GM18870 (cell line): ENCODE measurements around the gene ZHX3.
A peak's percentile ranks its signal among the peaks of the same experiment; 100 is the strongest.

Experiments used
- ATAC-seq: cut with Tn5 transposase; IDR thresholded peaks from one replicate; pipeline ENCODE4 v1.9.1; 2021; ENCODE audit warnings: moderate library complexity; ENCODE audit not compliant: unreplicated experiment

ZHX3 gene

GRCh38 chr20:41231136-41231535 lies 86.4 kb downstream of the ZHX3 start:
- no peak for ATAC-seq

DNA sequence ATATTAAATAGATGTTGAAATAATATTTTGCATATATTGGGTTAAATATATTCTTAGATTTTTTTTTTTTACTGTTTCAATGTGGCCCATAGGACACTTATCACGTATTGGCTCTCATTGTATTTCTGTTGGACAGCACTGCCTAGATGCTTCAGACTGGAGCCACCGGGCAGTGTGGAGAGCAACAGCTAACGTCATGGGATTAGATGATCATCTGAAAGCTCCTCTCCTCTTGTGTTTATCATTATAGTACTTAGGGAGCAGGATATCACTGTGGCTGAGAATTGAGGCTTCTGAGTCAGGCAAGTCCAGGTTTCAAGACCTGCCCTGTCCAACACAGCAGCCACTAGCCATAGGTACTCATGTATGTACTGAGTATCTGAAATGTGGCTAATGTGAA lies 87.4 kb downstream of the ZHX3 start:
- ATAC-seq, result no peak

DNA sequence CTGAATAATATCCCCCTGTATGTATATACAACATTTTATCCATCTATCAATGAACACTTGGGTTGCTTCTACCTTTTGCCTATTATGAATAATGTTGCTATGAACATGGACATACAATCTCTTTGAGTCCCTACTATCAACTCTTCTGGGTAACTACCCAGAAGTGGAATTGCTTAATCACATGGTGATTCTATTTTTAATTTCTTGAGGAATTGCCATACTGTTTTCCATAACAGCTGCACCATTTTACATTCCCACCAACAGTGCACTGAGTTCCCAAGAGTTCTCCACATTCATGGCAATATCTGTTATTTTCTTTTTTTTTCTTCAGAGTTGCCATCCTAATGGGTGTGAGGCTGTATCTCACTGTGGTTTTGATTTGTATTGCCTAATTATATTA lies 88.3 kb downstream of the ZHX3 start:
- no peak for ATAC-seq

GRCh38 chr20:41228858-41229257 lies 88.7 kb downstream of the ZHX3 start:
- peak; percentile 66 for ATAC-seq

DNA sequence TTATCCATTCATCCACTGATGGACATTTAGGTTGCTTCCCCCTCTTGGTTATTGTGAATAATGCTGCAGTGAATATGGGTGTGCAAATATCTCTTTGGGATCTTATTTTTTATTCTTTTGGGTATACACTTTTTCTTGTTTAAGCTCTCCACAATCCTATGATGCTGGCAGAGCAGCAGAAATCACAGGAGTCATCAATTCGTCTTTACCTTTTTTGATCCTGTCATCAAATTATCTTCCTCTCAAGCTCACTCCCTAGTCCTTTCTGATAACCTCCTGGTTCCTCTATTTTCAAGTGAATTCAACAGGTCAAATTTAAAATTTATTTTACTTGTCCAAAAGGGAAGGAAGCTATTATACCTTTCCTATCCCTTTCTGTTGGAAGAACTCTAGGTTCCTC lies 91.1 kb downstream of the ZHX3 start:
- ATAC-seq, result no peak

- ATAC-seq, result no peak
Measured at GRCh38 chr20:41225091-41225490, 92.4 kb downstream of the ZHX3 start.

DNA sequence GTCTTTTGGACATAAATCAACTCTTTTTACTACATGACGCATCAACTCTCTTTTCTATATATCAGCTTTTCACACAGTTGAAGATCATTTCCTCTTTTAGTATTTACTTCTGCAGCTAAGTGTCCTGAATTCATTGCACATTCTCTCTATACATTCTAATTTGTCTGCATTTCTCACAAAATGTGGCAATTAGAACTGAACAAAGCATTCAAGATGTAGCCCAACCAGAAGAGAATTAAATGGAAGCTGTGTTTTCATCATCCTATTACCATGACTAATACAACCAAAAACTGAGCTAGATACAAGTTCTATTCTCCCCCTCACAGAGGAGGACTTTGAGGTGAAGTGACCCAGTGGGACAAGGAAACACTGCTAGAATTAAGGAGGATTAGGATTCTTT lies 93.2 kb downstream of the ZHX3 start:
- ATAC-seq, result no peak

DNA sequence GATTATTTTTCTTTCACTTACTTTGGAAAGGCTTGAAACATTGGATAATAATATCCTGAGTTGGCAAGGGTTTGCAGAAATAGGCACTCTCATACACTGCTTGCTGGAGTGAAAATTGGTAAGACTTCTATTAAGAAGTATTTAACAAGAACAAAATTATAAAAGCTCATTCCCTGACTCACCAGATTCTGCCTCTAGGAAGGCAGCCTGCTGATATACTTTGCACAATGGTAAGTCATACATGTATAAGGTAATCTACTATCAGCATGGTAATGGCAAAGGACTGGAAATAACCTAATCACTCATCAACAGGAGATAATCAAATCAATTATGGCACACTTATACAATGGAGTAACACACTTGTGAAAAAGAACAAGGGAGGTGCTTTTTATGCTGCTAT lies 94.4 kb downstream of the ZHX3 start:
- no peak for ATAC-seq

DNA sequence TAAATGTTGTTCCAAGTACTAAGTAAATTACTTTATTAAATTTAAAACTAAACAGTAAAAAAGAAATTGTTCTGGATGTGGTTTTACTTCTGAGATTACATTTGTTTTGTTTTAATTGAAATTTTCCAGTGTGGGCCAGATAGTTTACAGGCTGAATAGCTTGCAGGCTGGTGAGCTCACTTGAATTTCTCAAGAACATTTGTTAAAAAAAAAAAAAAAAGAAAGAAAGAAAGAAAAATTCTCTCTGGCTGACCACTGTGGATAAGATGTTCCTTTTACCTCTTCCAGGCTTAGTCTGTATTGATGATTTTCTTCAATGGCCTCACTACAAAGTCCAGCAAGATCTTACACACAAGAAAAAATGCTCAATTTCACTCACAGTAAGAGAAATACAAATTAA lies 94.8 kb downstream of the ZHX3 start:
- ATAC-seq, result no peak

DNA sequence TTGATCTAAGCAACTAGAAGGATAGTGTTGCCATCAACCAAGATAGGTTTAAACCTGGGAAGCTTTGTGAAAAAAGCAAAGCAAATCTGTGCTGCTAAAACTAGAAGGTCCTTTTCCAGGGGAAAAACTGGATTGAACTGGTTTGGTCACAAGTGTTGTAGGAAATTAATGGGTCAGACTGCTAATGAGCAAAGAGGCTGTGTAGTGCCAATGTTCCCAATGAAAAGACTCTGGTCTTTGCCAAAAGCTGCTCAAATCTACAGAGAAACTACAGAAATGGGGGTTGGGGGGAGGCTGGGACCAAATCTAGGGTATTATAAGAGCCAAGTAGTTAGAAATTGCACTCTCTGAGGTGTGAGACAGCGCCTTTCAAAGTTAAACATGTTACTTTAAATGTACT lies 95.2 kb downstream of the ZHX3 start:
- no peak for ATAC-seq

GRCh38 chr20:41221614-41222218 lies 95.8 kb downstream of the ZHX3 start:
- ATAC-seq, result no peak

- ATAC-seq, result no peak
Measured at GRCh38 chr20:41219824-41220223, 97.7 kb downstream of the ZHX3 start.

DNA sequence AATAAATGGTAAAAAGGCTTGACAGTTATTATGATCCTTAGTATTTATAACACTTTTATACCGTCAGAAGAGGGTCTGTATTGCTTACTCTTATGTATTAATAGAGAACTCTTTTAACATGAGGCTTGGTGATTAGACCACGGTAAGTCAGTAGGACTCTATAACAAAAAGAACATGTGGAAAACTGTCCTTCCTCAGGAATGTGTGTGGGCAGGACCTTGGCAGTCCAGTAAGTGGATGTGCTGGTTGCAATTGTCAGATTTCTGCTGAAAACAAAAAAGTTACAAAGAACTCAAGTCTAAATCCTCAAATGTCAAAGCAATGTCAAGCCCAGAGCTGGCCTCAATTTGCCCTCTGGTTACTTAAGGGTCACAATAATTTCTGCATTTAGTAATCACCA lies 99.1 kb downstream of the ZHX3 start:
- no peak for ATAC-seq

GRCh38 chr20:41217422-41217821 lies 100.1 kb downstream of the ZHX3 start:
- ATAC-seq, result no peak

DNA sequence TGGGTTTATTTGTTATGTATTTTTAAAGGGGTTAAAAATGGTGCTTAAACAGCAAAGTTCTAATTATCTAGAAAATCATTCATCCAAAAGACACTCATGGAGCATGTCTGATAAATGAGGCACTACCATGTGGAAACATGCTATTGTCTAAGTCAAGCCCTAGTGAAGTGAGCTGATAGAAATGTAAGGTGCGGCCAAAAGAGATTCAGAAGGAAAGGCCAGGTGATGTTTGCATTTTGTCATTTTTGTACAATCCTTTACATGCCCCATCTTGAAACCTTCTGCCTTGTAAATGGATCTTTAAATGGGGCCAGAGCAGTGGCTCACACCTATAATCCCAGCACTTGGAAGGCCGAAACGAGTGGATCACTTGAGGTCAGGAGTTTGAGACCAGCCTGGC lies 102.9 kb downstream of the ZHX3 start:
- no peak for ATAC-seq

GRCh38 chr20:41214202-41214601 lies 103.3 kb downstream of the ZHX3 start:
- no peak for ATAC-seq

- no peak for ATAC-seq
Measured at GRCh38 chr20:41213150-41213820, 104.2 kb downstream of the ZHX3 start.

GRCh38 chr20:41205313-41205712 lies 112.2 kb downstream of the ZHX3 start:
- no peak for ATAC-seq

DNA sequence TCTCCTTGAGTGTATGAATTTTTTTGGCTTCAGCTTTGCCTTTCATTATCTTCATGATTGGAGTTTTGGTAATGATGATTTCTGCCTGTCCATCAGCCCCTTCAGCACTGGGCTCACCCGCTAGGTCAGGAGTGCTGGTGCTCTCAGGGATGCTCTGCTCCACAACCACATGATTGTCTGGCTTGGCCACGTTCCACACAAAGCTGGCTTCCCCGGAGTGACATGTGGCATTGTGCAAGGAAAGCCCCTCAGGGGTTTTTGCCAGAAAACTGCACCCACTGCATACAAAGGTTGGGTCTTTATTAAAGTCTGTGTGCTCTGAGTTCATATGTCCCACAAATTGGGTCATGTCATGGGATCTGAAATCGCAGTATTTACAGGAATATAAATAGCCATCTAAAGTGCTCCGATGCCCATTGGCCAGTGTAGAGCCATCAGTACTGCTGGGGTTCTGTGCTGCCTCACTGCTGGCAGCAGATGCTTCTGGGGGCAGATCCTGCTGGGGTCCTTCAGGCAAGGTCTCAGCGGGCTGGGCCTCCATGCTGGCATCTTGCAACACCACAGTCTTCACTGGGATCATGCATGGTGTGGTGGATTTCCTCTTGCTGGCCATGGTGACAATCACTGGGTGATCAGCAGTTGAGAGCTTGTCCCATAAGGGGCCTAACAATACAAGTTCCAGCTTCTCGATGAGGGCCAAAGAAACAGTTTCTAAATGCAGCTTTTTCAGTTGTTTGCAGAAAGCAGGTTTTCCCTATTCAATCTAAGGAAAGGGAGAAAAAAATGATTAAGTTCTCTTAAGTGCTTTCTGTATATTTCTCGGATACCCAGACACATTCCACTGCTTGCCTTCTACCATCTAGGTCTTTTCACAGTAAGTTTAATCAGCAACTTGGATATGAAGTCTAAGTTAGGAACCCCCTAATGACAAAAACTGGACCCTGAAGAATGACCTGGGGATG lies 112.9 kb downstream of the ZHX3 start:
- ATAC-seq, result no peak

DNA sequence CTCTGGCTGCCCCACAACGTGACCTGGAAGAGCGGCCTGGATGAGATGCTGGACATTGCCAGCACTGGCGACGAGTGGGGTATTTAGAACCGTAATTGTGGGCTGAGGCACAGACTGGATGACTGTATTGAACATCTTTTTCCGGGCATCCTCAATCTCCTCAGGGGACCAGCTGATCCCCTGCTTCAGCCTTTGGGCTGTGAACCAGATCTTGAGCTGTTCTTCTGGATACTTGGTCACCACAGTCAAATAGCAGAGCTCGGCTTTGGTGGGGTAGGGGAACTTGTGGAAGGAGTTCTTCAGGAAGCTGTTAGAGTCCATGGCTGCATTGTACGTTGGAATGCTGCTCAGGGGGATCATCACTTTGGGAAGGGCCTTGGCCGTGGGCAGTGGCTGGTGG lies 113.9 kb downstream of the ZHX3 start:
- no peak for ATAC-seq

DNA sequence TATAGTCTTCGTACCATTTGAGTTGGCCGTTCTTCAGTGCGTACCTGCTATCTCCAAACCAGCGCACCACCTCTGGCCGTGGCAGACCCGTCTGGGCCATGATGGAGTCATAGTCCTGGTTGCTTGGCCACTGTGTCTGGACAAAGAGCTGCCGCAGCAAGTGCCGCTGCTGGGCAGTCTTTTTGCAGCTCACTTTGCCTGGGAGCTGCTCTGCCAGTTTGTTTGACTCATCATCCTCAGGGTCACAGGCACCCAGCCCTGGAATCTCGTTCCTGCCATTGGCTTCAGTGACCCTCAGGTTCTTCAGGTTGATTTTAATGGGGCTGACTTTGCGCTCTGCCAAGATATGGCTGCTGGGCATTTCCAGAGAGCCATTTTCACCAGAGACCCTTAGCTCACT lies 115.1 kb downstream of the ZHX3 start:
- ATAC-seq, result no peak

GRCh38 chr20:41201760-41202159 lies 115.8 kb downstream of the ZHX3 start:
- no peak for ATAC-seq
